GM12892 (cell line): ENCODE data around the gene SNX9.

Source experiments
- POLR2A ChIP-seq: IDR thresholded peaks from 2 replicates; pipeline ENCODE4 v1.6.1; 2011; ENCODE audit warnings: low read depth, low read length, control low read depth
- POLR2AphosphoS5 ChIP-seq: IDR thresholded peaks from 2 replicates; pipeline ENCODE4 v1.6.1; 2011; ENCODE audit warnings: low read depth, low read length, control low read depth

- TF ChIP-seq POLR2AphosphoS5, result no peak
- no peak for TF ChIP-seq POLR2A
Measured at GRCh38 chr6:157977176-157977804, 154.2 kb downstream of the SNX9 start.
